Activated naive CD4-positive, alpha-beta T cell (primary cell): ENCODE results near the gene SESTD1.

Experiments used
- DNase-seq, 4 experiments: peaks; one replicate each; lab custom pipeline; 2025; lab: John Stamatoyannopoulos, UW

The SESTD1 gene

DNA sequence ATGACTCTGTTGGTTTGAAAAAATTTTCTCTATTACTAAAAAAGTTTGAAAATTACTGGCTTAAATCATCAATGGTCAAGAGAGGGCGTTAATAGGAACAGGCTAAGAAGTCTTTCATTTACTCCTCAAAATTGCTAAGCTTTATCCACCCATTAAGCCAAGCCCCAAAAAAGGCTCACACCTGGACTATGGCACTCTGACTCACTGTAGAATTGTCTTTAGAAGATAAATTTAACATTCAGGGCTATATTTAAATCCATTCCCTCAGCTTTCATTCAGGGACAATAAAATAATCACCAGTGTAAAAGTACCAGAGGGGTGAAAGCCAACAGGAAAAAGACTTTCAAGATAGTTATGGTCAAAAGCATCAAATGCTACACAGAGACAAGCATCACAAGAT is 80.0 kb downstream of the SESTD1 start:
- DNase-seq = no peak

DNA sequence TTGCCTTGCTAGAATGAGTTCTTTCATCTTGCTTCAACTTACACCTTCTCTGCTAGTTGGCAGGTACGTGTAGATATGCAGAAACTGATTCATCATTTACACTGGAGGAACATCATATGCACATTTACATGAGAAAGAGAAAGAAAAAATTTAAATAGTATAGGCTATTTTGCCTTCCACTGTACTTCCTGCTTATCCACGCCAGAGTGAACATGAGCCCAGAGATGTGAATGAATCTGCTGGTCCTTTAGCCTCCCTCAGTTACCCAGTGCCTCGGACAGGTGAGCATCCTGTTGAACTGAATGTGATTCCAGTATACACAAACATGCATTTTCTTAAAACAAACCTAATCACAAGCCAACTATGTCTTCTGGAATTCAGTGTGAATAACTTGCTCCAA is 83.6 kb downstream of the SESTD1 start:
- DNase-seq = no peak

DNA sequence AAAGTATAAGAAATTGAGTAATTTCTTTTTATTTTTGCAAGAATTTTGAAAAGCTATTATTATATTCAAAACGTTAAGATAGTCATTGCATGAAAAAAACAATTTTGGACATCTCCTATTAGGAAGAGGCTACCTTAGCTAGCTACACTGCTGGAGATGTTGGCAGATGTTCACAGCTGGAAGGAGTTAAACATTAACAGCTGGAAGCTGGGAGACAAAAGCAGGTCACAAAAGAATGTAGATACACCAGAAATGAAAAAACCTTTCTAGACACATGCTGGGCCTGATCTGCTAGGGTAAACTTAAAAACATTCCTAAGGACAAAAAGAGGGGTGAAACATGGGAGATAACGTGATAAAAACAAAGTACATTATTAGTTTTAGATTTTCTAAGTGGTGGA is 84.4 kb downstream of the SESTD1 start:
- no peak for DNase-seq

DNA sequence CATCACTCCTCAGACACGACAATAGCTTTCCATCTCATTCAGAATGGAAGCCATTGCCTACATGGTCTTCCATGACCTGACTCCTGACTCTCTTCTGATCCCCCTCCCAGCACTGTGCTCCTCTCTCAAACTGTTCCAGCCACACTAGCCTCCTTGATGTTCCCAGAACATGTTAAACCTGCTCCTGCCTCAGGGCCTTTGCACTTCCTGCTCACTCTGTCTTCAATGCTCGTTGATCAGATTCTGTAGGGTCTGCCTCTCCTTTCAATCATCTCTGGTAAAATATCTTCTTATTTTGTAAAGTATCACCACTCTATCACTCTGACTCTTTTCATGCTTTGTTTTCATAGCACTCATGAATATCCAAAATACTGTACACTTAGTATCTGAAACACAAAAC is 84.9 kb downstream of the SESTD1 start:
- no peak for DNase-seq

GRCh38 chr2:179177694-179178093 is 86.9 kb downstream of the SESTD1 start:
- DNase-seq = no peak

DNA sequence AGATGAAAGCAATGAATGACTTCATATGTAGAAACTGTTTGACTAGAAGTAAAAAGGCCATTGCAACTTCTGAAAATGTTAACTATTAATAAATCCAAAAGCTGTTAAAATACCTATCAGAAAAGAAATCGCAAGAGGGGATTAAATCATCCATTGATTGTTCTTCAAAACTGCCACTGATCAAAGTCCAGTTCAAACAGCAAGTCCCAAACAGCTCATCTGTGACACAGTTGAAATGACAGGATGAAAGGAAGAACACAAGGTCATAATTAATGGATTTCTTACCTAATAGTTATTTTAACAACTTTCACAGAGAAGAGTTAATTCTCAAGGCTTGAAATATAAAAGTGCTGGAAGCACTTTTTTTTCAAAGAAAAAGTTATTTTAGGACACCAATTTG is 90.4 kb downstream of the SESTD1 start:
- DNase-seq = no peak

DNA sequence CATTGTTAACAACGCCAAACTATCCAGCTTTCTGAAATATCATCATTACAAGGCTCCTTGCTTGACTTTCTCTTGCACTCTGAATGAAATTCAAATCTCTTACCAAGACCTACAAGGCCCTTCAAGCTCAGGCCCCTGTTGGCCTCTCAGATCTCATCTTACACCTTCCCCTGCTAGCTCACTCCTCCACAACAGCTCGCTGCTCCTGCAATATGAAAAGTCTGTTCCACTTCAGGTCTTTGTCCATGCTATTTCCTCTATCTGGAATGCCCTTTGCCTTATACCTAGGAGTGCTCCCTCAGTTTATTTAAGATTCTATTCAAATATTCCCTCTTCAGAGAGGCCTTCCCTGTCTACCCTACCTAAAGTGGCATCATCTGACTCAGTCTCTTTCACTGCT is 91.7 kb downstream of the SESTD1 start:
- DNase-seq = no peak

GRCh38 chr2:179171371-179171770 is 93.3 kb downstream of the SESTD1 start:
- DNase-seq = no peak

DNA sequence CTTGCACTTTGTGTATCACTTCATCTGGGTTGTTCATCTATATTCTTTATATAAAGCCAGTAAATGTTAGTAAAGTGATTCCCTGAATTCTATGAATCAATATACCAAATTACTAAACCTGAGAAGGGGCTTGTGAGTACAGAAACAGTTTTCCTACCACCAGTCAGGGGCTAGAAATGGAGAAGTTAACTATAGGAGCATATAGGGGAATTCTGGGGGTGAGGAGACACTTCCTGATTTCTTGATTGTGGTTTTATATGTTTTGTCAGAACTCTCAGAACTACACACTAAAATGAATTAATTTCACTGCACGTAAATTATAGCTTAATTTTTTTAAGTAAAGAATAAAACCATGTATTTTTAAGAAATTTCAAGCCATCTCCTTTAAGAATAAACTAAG is 93.7 kb downstream of the SESTD1 start:
- DNase-seq = no peak

DNA sequence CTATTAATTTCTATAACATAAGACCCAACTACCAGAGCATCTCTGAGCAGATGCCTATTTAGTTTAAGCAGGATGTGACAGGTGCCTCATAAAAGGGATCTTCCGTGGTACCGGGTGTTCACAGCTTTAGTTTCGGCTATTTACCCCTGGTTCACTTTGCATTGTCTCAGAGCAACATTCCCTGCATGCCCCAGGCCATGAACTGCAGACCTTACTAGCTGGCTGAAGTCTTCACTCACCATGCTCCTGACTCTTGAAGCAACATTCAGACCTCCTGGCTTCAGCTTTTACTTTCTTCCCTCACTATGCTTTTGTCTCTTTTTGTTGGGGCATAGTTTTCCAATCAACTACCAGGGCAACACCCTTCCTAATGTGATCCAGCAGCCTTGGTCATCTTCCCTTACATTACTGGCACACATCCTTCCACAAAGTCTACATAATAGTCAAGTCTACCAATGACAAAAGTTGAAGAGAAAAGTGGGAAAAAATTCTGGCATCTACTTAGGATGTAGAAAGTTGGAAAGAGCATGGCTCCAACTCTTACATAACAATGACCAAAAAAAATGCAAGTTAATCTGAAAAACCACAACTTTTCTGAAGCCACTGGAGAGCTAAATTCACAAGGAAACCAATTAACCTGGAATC is 99.2 kb downstream of the SESTD1 start:
- DNase-seq = no peak

DNA sequence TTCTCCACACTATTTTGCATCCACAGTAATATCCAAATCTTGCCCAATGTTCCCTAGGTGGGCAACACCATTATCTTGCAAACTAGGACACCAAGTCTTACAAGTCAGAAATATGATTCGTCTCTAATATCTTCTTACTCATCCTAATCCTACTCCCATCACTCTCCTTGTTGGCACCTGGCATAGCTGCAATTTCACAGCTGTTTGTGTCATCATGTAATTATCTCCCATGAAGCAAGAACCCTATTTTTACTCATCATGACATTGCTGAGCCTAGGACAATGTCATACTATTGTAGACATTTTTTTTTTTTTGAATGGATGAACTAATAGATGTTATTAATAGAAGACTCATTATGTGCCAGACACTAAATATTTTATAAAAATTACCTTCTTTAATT is 123.4 kb downstream of the SESTD1 start:
- DNase-seq = no peak

DNA sequence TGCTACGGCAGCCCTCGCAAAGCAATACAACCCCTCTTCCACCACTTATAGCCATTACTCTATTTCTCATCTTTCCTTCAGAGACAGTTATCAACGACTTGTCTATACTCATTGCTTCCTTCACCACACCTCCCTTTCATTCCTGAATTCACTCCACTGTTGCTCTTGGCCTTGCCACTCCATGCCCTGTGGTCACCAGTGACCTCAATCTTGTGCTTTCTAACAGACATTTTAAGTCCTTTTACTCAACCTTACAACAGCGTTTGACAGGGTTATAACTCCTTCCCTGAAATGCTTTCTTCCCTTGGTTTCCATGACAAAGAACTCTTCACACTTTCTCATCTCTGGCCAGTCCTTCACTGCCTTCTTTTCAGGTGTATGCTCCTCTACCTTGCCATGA is 124.1 kb downstream of the SESTD1 start:
- no peak for DNase-seq

GRCh38 chr2:179139506-179139905 is 125.1 kb downstream of the SESTD1 start:
- no peak for DNase-seq

DNA sequence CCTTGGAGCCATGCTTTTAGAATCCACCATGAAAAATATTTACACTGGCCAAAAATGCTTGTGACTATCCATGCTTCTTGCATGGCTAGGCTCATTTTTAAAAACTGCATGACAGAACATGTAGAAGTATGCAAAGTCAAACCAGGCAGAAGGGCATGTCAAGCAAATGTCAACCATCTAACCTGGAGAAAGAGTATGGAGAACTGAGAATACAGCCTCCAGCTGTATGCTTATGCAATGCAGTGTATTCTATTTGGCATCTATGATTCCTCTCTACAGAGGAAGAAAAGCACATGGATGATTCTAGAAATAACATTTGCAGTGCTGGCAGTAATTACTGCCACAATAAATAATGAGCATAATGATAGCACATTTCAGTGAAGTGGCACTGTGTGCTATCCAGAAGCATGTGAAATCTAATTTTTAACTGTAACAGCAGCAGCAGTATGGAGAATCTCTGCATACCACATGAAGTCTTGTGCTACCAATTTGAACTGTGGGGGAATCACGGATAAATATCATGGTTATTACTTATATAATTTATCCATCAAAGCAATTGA is 127.4 kb downstream of the SESTD1 start:
- no peak for DNase-seq

- no peak for DNase-seq
Measured at GRCh38 chr2:179133016-179133415, 131.6 kb downstream of the SESTD1 start.

GRCh38 chr2:179132076-179132475 is 132.6 kb downstream of the SESTD1 start:
- no peak for DNase-seq

- DNase-seq = no peak
Measured at GRCh38 chr2:179130560-179130959, 134.1 kb downstream of the SESTD1 start.

DNA sequence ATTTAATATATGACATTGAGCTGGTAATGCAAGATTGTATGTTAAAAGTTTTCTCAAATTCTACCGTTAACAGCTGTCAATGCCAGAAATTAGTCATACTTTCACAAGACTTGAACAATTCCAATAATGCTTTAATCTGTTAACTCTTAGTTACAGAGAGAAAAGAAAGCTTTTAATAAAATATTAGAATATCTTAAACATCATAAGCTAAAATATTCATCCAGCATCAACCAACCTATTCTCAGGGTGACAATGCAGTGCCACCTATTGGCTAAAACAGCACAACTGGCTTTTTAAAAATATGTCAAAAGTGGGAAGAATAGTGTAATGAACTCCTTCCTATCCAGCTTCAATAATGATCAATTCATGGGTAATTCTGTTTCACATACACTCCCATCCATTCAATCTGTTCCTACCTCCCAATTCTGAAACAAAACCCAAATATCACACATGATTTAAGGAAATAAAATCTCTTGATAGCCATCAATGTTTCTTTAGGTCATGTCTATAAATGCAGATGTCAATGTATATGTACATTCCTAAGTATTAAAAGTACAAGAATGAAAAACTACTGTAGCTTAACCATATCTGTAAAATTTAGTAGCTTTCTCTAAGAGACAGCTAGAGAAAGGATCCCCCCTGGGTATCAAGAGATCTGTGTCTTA is 134.9 kb downstream of the SESTD1 start:
- DNase-seq = no peak

DNA sequence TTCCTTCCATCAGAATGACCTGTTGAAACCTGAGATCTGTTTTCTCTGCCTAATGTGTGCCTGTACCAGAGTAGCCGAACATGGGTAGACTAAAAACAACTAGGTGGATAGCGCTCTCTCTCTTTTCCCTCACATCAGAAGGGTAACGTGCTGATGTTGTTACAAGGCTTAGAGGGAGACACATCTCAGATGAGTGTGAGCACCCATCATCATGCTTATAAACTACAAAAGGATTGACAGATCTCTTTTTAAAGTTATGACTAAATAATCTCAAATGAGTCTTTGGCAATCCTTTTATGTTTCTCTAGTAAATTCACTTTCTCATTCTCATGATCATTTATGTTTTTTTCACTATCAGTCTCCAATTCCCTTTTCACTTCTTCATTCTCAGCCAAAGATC is 139.2 kb downstream of the SESTD1 start:
- DNase-seq = no peak

- no peak for DNase-seq
Measured at GRCh38 chr2:179124282-179124681, 140.3 kb downstream of the SESTD1 start.

DNA sequence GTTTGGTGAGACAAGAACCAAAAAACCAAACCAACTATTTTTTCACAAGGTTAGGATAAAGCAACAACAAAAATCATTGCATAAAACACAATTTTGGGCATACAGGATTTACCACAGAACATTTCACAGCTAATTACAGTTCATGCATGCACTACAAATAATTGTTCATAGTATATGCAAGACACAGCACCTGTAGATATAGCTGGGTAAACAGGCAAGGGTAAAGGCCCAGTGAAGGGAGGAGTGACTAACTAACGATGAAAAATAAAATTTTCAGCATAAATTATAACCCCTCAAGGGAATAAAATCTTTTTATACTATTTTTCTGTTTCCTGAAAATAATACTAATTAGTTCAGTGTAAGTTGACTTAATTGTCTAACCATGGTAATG is 141.4 kb downstream of the SESTD1 start:
- no peak for DNase-seq

GRCh38 chr2:179107737-179108136 is 156.9 kb downstream of the SESTD1 start:
- DNase-seq = no peak

DNA sequence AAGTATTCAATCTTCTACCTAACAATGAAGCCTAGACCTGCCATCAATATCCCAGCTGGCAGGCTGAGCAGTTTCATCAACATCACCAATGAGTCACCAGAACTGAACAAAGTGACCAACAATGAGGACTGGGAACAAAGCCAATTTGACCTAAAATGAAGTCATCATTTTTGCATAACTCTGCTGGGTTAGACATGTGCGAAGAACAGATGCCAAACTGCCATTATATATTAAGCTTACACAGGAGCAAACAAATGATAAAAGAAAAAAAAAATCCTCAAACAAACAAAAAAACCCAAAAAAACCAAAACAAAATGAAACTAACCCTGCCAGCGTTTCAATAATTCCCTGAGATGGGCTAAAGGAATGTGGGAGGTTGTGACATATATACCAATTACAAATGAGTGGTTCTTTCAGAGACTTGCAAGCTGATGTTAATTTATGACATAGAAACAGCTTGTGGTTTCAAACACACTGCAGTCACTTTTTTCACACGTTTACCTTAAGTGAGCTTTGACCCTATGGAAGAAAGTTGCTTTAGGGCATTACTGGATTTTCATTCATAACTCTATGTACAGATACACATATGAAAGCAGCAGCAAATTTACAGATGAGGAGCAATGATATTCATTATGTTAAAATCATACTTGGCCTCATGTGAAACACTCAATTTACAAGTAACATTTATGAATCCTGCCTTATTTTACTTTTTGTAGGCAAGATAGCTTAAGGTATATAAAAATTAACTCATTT is 157.8 kb downstream of the SESTD1 start:
- no peak for DNase-seq
